Type B pancreatic cell (in vitro differentiated cells): ENCODE measurements around the gene SMOC2. TPM values are rescaled to one million over a fixed set of nuclear protein-coding genes. Genes with fewer than 3 reads are reported as not detected.

Experiments
- DNase-seq: peaks from one replicate; pipeline ENCODE4 v3.0.0; 2021; ENCODE audit warnings: mixed read lengths; ENCODE audit not compliant: unreplicated experiment; ENCODE audit errors: extremely low spot score
- H3K27ac Mint-ChIP-seq: 2 replicates; pipeline ENCODE4 v1.8.0; 2021; ENCODE audit warnings: mild to moderate bottlenecking, mixed read lengths
- H3K27me3 Mint-ChIP-seq: 2 replicates; pipeline ENCODE4 v1.8.0; 2021; ENCODE audit warnings: mixed read lengths
- H3K36me3 Mint-ChIP-seq: 2 replicates; pipeline ENCODE4 v1.8.0; 2021; ENCODE audit warnings: mixed read lengths
- H3K4me1 Mint-ChIP-seq: one replicate; pipeline ENCODE4 v1.8.0; 2021; ENCODE audit warnings: mixed read lengths; ENCODE audit not compliant: unreplicated experiment
- H3K4me3 Mint-ChIP-seq: 2 replicates; pipeline ENCODE4 v1.8.0; 2021; ENCODE audit warnings: mild to moderate bottlenecking, mixed read lengths
- H3K9me3 Mint-ChIP-seq: 2 replicates; pipeline ENCODE4 v1.8.0; 2021; ENCODE audit warnings: mixed read lengths
- total RNA-seq: library from RNA; stranded (reverse); gene quantifications from 2 replicates; pipeline ENCODE4 v1.2.1, GENCODE V29; 2021; ENCODE audit warnings: low replicate concordance
- TF ChIP-seq, protein P1 (sequence below): fragments of 200-600 bp; sonication (generic); conservative IDR thresholded peaks from 2 replicates; pipeline ENCODE4 v1.5.0; 2021; ENCODE audit warnings: antibody characterized with exemption, mild to moderate bottlenecking

Gene SMOC2
- total RNA-seq, 1 donor from 2014 or later = 18.9 TPM

DNA sequence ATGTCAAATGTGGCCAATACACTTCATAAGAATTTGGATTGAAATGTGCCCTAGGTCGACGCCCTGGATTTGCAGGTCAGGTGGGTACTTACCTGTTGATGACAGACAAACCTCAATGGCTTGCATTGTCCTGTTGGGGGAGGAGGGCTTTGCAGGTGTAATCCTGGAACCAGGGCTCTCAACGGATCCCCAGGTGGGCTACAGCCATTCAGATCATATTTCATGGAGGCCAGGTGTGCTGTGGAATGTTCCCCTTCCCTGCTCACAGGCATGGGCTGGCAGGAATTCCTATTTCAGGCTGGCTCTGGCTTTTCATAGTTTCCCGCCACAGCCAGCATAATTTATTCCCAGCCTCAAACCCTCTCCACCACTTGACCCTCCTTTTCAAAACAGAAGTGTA is 254.7 kb downstream of the SMOC2 start:
- H3K27me3 Mint-ChIP-seq = no peaks in the 10 kb centered on the region
- no peaks in the 10 kb centered on the region for H3K4me1 Mint-ChIP-seq
- no peaks in the 10 kb centered on the region for H3K36me3 Mint-ChIP-seq
- no peaks in the 10 kb centered on the region for H3K9me3 Mint-ChIP-seq
- no peak overlapping the region for H3K27ac Mint-ChIP-seq
- TF ChIP-seq, protein P1, sequence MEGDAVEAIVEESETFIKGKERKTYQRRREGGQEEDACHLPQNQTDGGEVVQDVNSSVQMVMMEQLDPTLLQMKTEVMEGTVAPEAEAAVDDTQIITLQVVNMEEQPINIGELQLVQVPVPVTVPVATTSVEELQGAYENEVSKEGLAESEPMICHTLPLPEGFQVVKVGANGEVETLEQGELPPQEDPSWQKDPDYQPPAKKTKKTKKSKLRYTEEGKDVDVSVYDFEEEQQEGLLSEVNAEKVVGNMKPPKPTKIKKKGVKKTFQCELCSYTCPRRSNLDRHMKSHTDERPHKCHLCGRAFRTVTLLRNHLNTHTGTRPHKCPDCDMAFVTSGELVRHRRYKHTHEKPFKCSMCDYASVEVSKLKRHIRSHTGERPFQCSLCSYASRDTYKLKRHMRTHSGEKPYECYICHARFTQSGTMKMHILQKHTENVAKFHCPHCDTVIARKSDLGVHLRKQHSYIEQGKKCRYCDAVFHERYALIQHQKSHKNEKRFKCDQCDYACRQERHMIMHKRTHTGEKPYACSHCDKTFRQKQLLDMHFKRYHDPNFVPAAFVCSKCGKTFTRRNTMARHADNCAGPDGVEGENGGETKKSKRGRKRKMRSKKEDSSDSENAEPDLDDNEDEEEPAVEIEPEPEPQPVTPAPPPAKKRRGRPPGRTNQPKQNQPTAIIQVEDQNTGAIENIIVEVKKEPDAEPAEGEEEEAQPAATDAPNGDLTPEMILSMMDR = no peak
- DNase-seq = no peak
- H3K4me3 Mint-ChIP-seq = no peak overlapping the region

DNA sequence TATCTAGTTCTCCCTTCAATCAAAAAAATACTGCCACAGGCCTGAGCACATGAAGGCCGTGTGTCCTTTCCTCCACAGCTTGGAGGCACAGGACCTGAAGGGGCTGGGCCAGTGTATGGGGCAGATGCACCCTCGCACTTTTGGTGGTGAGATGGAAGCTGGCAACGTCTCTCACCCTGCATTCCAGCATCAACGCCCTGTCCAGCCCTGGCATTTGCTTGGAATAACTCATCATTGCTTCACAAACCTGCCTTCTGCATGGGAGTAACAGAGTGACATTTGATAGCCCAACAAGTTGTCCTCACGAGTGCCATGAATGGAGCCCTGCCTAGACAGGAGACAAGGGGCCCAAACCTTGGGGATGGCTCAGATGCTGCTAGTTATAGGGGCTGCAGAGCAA is 257.9 kb downstream of the SMOC2 start:
- TF ChIP-seq, protein P1 = no peak
- Mint-ChIP-seq H3K9me3 (no peaks in the 10 kb centered on the region), H3K27me3 (peaks cover 4% of the 10 kb centered on the region), H3K27ac (no peak overlapping the region), H3K36me3 (no peaks in the 10 kb centered on the region), H3K4me3 (no peak overlapping the region), H3K4me1 (peaks cover 7% of the 10 kb centered on the region)
- DNase-seq = no peak

DNA sequence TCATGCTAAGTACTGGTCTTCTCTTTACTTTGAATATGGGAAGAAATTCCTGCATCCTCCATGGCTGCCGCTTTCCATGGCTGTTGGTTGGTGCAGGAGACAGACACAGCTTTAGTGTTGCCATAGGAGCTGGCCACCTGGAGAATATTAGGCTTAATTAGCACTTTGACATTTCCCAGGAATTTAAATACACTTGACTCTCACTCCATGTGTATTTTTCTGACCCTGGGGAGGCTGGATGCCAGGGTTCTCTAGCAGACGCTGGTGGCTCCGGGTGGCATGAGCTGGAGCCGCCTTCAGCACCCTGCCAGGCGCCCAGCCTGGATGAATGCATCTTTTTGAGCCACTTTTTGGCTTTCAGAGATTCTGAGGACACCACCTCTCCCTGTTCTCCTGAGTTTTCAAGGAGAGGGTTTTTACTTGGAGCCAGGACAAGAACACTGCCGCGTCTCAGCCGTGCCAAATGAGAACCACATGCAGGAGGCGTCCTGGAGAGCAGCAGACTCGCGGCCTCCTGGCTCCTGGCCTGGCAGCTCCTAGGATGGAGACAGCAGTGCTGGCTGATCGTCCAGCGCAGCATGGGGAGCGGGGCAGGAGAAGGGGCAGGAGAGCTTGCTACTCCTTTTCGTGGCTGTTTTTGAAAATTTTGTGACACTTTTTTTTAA is 258.8 kb downstream of the SMOC2 start:
- no peaks in the 10 kb centered on the region for H3K36me3 Mint-ChIP-seq
- peaks cover 4% of the 10 kb centered on the region for H3K27me3 Mint-ChIP-seq
- no peak overlapping the region for H3K27ac Mint-ChIP-seq
- no peak overlapping the region for H3K4me3 Mint-ChIP-seq
- no peak for DNase-seq
- H3K9me3 Mint-ChIP-seq = no peaks in the 10 kb centered on the region
- TF ChIP-seq, protein P1 = no peak
- H3K4me1 Mint-ChIP-seq = peaks cover 10% of the 10 kb centered on the region

DNA sequence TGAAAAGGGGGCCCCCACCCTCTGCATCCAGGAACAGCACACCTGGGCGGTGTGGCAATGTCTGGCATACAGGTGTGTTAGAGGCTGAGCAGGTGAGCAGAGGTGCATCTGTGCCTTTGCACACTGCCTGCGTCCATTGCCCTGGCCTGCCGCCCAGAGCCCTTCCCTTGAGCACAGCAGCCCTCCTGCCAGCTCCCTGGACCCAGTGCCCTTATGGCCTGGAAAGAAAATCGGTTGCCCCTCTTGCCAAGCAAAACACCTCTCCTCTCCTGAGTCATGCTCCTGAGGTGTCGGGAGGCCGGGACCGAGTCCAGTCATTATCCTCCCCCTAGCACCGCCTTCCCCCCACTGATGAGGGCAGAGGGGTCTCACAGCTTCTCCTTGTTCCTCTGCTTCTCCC is 259.9 kb downstream of the SMOC2 start:
- no peak for DNase-seq
- Mint-ChIP-seq H3K4me1 (peaks cover 10% of the 10 kb centered on the region), H3K9me3 (no peaks in the 10 kb centered on the region), H3K27me3 (peaks cover 4% of the 10 kb centered on the region), H3K27ac (no peak overlapping the region), H3K36me3 (no peaks in the 10 kb centered on the region), H3K4me3 (no peak overlapping the region)
- TF ChIP-seq, protein P1 = no peak

DNA sequence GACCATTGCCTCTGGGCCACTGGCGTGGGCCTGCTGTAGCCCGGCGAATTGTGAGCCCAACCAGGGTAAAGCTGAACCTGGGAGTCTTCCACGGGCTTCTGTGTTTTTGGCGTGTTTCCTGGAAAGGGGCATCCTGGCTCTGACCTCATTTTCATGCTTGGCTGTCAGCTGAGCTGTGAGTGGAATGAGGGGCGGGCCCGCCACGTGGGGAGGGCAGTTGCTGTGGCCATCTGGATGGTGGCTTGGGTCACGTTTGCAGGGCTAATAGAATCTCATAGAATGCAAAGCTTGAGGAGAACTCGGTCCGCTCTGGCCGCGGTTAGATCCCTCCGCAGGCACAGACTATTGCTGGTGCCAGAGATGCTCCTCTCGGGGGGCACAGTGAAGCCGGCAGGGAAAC is 263.0 kb downstream of the SMOC2 start:
- TF ChIP-seq, protein P1 = no peak
- Mint-ChIP-seq H3K4me3 (no peak overlapping the region), H3K9me3 (no peaks in the 10 kb centered on the region), H3K27me3 (peaks cover 4% of the 10 kb centered on the region), H3K36me3 (no peaks in the 10 kb centered on the region), H3K4me1 (peaks cover 12% of the 10 kb centered on the region), H3K27ac (no peak overlapping the region)
- DNase-seq = no peak
